Endothelial cell of umbilical vein (primary cell): ENCODE data around the gene GYS2. TPM values are rescaled to one million over a fixed set of nuclear protein-coding genes. Genes with fewer than 3 reads are reported as not detected.

Experiments used
- BruUV-seq: library from RNA; stranded (reverse); fragments of 400-500 nt; replicated peaks from 2 replicates; lab custom pipeline; 2021; lab: Mats Ljungman, UMichigan
- CTCF ChIA-PET: fragments of 300-600, 350-600 bp; sonication (Branson Sonifier 250); formaldehyde crosslinking; loops from one replicate; lab custom pipeline; 2021; ENCODE audit warnings: antibody characterized with exemption, inconsistent platforms; lab: Charles Lee
- POLR2A ChIA-PET: fragments of 300-600, 350-600 bp; sonication (Branson Sonifier 250); formaldehyde crosslinking; loops from one replicate; lab custom pipeline; 2021; ENCODE audit warnings: antibody characterized with exemption, inconsistent platforms; lab: Charles Lee
- DNase-seq: peaks from one replicate; pipeline ENCODE4 v3.0.0-alpha.2; 2011; ENCODE audit warnings: low read depth, low spot score
- FAIRE-seq: peaks from 2 replicates; lab custom pipeline; 2011; peaks lifted over from hg19 to GRCh38; lab: Jason Lieb, UNC
- H2AFZ ChIP-seq: 2 replicates; pipeline ENCODE4 v1.6.0; 2012; ENCODE audit warnings: low read depth, low read length, control low read depth, inconsistent platforms
- H3K27ac ChIP-seq: 2 replicates; pipeline ENCODE4 v1.5.1; 2011; ENCODE audit warnings: low read depth, mild to moderate bottlenecking, control low read depth, low read length, moderate library complexity; ENCODE audit not compliant: insufficient read depth
- H3K27me3 ChIP-seq, 2 experiments: 2 replicates each; pipeline versions ENCODE4 v1.6.0 to v1.6.1; 2011; ENCODE audit warnings: low read length in 2 of 2, mixed read lengths in 1 of 2; ENCODE audit not compliant: control insufficient read depth in 2 of 2, insufficient read depth in 2 of 2
- H3K36me3 ChIP-seq, 2 experiments: 2 replicates in 1 of 2; 3 replicates in 1 of 2; pipeline ENCODE4 v1.5.1; 2011; ENCODE audit warnings: low read length in 2 of 2, mild to moderate bottlenecking in 1 of 2, moderate library complexity in 1 of 2; ENCODE audit not compliant: control insufficient read depth in 2 of 2, insufficient read depth in 2 of 2; ENCODE audit errors: extremely low read depth in 1 of 2
- H3K4me1 ChIP-seq: 3 replicates; pipeline ENCODE4 v1.5.1; 2011; ENCODE audit warnings: mild to moderate bottlenecking, low read length; ENCODE audit not compliant: control insufficient read depth, insufficient read depth; ENCODE audit errors: extremely low read depth
- H3K4me2 ChIP-seq: 2 replicates; pipeline ENCODE4 v1.6.1; 2011; ENCODE audit warnings: low read length, control low read depth, mixed read lengths; ENCODE audit not compliant: insufficient read depth
- H3K4me3 ChIP-seq, 3 experiments: fragments of 200-600 bp in 1 of 3; sonication (generic), shearing (Covaris generic) in 1 of 3; replicated peaks in 1 of 3; 2 replicates each; pipeline ENCODE4 v1.5.1; 2011 to 2016; ENCODE audit warnings: control low read depth in 3 of 3, low read length in 3 of 3, mild to moderate bottlenecking in 2 of 3, inconsistent platforms in 1 of 3, low read depth in 1 of 3, moderate library complexity in 1 of 3; ENCODE audit not compliant: insufficient read depth in 1 of 3
- H3K79me2 ChIP-seq: 2 replicates; pipeline ENCODE4 v1.6.0; 2012; ENCODE audit warnings: low read length, inconsistent platforms; ENCODE audit not compliant: control insufficient read depth, insufficient read depth
- H3K9ac ChIP-seq: replicated peaks from 2 replicates; pipeline ENCODE3; 2011; ENCODE audit warnings: low read length, control low read depth; ENCODE audit not compliant: insufficient read depth; ENCODE audit errors: extremely low read depth
- H3K9me1 ChIP-seq: replicated peaks from 3 replicates; pipeline ENCODE4 v1.6.0; 2011; ENCODE audit warnings: mild to moderate bottlenecking, low read length; ENCODE audit not compliant: control insufficient read depth, insufficient read depth; ENCODE audit errors: extremely low read depth
- H3K9me3 ChIP-seq: replicated peaks from 2 replicates; pipeline ENCODE4 v1.5.1; 2012; ENCODE audit warnings: low read length, inconsistent platforms; ENCODE audit not compliant: control insufficient read depth, insufficient read depth
- H4K20me1 ChIP-seq: replicated peaks from 2 replicates; pipeline ENCODE3; 2011; ENCODE audit warnings: mild to moderate bottlenecking, low read length; ENCODE audit not compliant: control insufficient read depth, insufficient read depth; ENCODE audit errors: extremely low read depth
- CTCF ChIP-seq, 2 donors: IDR thresholded peaks; 1 replicate in 1 of 2; 2 replicates in 1 of 2; pipeline ENCODE4 v1.5.1; 2011; ENCODE audit warnings: low read length in 2 of 2, mild to moderate bottlenecking in 2 of 2, moderate library complexity in 2 of 2, control low read depth in 1 of 2, inconsistent platforms in 1 of 2, low read depth in 1 of 2; ENCODE audit not compliant: insufficient read depth in 1 of 2; ENCODE audit errors: extremely low read depth in 1 of 2
- EZH2 ChIP-seq: IDR thresholded peaks from 2 replicates; pipeline ENCODE4 v1.6.1; 2012; ENCODE audit warnings: borderline replicate concordance, low read depth, mild to moderate bottlenecking, moderate library complexity, low read length, inconsistent platforms; ENCODE audit not compliant: severe bottlenecking
- FOS ChIP-seq: IDR thresholded peaks from 2 replicates; pipeline ENCODE4 v1.6.1; 2011; ENCODE audit warnings: mild to moderate bottlenecking, low read length, moderate library complexity, borderline replicate concordance; ENCODE audit not compliant: insufficient read depth
- GATA2 ChIP-seq: IDR thresholded peaks from 2 replicates; pipeline ENCODE4 v1.7.0; 2011; ENCODE audit warnings: low read depth, mild to moderate bottlenecking, moderate library complexity, mixed read lengths, low read length; ENCODE audit not compliant: insufficient read length, insufficient read depth
- JUN ChIP-seq: IDR thresholded peaks from 2 replicates; pipeline ENCODE4 v1.6.1; 2011; ENCODE audit warnings: borderline replicate concordance, low read depth; ENCODE audit not compliant: insufficient read length, insufficient read depth
- MAX ChIP-seq: IDR thresholded peaks from 2 replicates; pipeline ENCODE4 v1.6.1; 2011; ENCODE audit not compliant: insufficient read depth, insufficient read length
- MYC ChIP-seq: IDR thresholded peaks from one replicate; pipeline ENCODE4 v1.6.1; 2011; ENCODE audit warnings: mild to moderate bottlenecking, low read depth, low read length
- POLR2A ChIP-seq: IDR thresholded peaks from 2 replicates; pipeline ENCODE4 v1.6.1; 2012; ENCODE audit warnings: low read depth, mild to moderate bottlenecking, control low read depth, low read length
- POLR2AphosphoS5 ChIP-seq: IDR thresholded peaks from 2 replicates; pipeline ENCODE4 v1.6.1; 2012; ENCODE audit warnings: low read depth, mild to moderate bottlenecking, control low read depth, low read length, moderate library complexity; ENCODE audit not compliant: insufficient read depth
- dilution Hi-C: fragments of 300-500 bp; cut with MboI; formaldehyde crosslinking; loops from one replicate; pipeline ENCODE4 v1.15.0; 2019; ENCODE audit warnings: low sequenced_read_pairs; ENCODE audit not compliant: extremely low pct_ligation_motif_present
- intact Hi-C: fragments of 100-400 bp; cut with micrococcal nuclease; formaldehyde crosslinking; loops from one replicate; pipeline ENCODE4 v1.10.0; 2022
- polyA plus RNA-seq, 4 experiments: library from polyadenylated mRNA; depleted of rRNA in 3 of 4; stranded (reverse) in 3 of 4; unstranded in 1 of 4; fragments of >200 nt; gene quantifications; 2 replicates each; pipeline versions ENCODE4 v1.2.1 to v1.2.3, GENCODE V29; 2011 to 2012; ENCODE audit warnings: missing spikeins in 1 of 4
- total RNA-seq: library from RNA; stranded (reverse); gene quantifications from 2 replicates; pipeline ENCODE4 v1.2.3, GENCODE V29; 2021

GYS2 gene
- total and polyA plus RNA-seq, 2 donors (not counting 3 experiments of a cell fraction or from before 2014, with no cell fraction given): 0.04 TPM; not detected in 1

- H3K36me3 ChIP-seq: no peaks in the 10 kb centered on the region
- TF ChIP-seq GATA2 (no peak), EZH2 (no peak), FOS (no peak), POLR2A (no peak), CTCF (IDR thresholded peaks at IDR 0.05; ENCODE audit: extremely low read depth in 1 of 2, insufficient read depth in 1 of 2, low read depth in 1 of 2, low read length in 2 of 2) (no peak), MYC (no peak), POLR2AphosphoS5 (no peak), MAX (no peak), JUN (no peak)
- peak overlapping the region; percentile 99 for H2AFZ ChIP-seq
- no peak overlapping the region for H3K27ac ChIP-seq
- H3K27me3 ChIP-seq: peaks cover 12 to 36% of the 10 kb centered on the region in 2 experiments
- intact Hi-C loops (no loop called here), dilution Hi-C loops (no loop called here)
- FAIRE-seq (no peak), DNase-seq (peak; percentile 4)
- no peak overlapping the region for H3K9ac ChIP-seq
- ChIA-PET CTCF (interaction anchor here (3.5 kb wide), 1 partner anchor 154 kb away, joined by 14 read pairs; no protein-coding TSS in a partner anchor), POLR2A (no interaction called here)
- H4K20me1 ChIP-seq: no peaks in the 10 kb centered on the region
- H3K9me1 ChIP-seq: no peaks in the 10 kb centered on the region
- H3K79me2 ChIP-seq: no peaks in the 10 kb centered on the region
- BruUV-seq: no TSS peak
- H3K4me2 ChIP-seq: peak overlapping the region; percentile 88
- H3K9me3 ChIP-seq: no peaks in the 10 kb centered on the region
- peaks cover 12% of the 10 kb centered on the region for H3K4me1 ChIP-seq
- peak overlapping the region in 1 of 3 experiments; percentile 1 for H3K4me3 ChIP-seq
Observed at GRCh38 chr12:21526721-21527345, 77.8 kb downstream of the GYS2 start.
